HG03064 (cell line): ENCODE data around the gene RNU1-2.
A peak's percentile ranks its signal among the peaks of the same experiment; 100 is the strongest.
"Not testable (repeated sequence)": the region's sequence is repeated elsewhere in the genome, so short reads cannot be mapped to it uniquely, and the experiment has no call there.

Experiments used
- ATAC-seq: cut with Tn5 transposase; IDR thresholded peaks from one replicate; pipeline ENCODE4 v1.9.1; 2021; ENCODE audit warnings: low read depth; ENCODE audit not compliant: unreplicated experiment

The RNU1-2 gene

DNA sequence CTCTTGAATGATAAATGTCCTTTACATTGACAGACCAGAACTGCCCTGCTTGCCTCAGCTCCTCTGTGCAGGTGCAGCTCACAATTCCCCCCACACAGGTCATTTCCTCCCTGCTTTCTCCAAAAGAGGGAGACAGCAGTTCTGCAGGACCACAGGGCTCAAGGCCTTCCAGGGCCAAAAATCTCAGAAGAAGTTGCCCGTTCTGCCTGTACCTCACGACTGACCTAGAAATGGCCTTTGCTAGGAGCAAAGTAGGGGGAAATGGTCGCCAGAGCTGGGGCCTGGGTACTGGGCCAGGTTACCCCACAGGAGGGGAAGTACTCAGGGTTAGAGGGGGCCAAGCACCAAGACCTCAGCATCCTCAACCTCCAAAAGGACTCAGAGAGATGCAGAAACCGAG, 11.1 kb downstream of the RNU1-2 start:
- no peak for ATAC-seq

DNA sequence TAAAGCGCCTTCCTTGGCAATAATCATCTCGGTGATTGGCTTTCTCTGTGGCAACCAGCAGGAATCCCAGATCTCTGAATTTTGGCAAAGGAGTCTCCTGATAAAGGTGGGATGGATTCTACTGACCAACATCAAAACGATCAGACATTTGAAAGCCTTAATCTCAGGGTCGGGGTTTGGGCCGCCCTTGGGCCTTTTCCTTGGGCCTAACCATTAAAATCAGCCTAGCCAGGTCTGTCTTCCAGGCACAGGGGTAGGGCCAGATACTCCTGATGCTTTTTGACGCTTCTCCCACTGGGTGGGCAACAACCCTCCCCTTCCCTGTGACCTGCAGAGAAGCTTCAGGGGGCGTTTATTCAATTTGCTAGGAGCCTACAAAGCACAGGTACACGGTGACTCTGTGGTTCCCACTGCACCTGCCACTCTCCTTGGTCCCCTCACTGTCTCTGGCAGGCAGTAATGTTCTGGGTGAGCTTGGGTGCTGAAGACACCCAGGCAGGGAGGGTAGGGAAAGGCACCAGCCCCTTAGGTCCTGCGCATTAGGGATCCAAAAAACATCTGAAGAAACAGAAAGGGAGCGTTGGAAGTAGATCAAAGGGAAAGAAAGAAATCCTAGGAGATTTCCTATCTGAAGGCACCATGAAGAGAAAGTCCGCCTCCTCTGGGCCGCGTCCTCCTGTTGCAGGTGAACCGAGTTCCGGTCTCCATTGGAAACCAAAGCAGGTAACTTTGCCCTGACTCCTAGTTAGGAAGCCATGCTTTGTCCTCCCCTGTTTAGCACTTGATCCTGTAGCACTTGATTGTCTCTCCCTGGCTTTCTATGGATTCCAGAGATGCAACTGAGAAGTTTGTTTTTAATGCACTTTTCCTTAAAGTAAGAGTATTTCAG, 12.3 kb downstream of the RNU1-2 start:
- ATAC-seq = no peak

DNA sequence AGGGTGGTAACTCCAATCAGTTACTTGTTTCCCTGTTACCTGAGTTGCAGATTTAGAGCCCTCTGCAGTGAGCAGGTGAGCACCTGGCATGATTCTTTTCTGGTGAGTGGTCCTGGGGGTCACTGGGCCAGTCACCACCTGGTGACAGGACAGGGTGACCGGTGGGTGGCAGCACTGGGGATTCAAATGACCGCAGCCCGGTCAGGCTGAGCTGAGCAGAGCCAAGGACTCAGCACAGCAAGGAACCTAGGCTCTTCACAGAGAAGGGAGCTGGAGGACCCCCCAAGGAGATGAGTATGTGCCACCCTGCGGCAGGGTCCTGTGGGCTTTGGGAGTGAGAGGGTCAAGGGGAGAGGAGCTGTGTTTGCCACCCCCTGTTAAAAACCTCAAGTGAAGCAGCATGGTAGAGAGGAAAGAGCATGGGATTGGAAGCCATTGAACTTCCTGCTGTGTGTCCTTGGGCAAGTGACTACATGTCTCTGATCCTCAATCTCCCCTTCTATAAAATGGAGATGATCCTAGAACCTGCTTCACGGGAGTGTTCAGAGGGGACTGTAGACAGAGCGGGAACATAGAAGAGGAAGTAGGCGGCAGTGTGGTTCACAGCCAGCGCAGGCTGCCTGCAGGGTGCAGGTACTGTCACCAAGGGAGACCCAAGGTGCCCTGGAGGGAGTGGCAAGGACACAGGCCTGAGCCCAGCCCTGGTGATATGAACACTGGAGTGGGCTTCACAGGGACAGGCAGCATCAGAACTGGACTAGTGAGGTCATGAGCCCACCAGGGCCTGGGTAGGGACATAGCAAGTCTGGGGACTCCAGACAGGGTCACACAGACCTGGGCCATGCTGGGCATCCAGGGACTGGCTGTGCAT, 16.3 kb downstream of the RNU1-2 start:
- not testable (repeated sequence) for ATAC-seq

DNA sequence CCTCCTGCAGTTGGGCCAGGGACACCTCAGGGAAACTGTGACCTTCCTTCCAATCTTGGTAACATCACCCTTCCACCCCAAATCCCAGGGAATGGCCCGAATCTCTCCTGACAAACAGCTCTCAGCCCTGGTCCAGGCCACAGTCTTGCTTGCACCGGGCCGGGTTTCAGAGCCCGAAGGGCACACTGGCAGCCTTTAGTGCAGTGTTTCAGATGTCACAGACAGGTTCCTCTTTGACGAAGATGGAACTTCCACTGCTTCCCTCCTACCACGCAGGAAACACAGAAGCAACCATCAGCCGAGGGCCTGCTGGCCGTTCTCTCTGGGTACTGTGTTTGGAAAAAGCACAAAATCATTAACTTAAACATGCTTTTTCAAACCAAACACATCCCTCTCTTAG, 17.0 kb downstream of the RNU1-2 start:
- not testable (repeated sequence) for ATAC-seq

DNA sequence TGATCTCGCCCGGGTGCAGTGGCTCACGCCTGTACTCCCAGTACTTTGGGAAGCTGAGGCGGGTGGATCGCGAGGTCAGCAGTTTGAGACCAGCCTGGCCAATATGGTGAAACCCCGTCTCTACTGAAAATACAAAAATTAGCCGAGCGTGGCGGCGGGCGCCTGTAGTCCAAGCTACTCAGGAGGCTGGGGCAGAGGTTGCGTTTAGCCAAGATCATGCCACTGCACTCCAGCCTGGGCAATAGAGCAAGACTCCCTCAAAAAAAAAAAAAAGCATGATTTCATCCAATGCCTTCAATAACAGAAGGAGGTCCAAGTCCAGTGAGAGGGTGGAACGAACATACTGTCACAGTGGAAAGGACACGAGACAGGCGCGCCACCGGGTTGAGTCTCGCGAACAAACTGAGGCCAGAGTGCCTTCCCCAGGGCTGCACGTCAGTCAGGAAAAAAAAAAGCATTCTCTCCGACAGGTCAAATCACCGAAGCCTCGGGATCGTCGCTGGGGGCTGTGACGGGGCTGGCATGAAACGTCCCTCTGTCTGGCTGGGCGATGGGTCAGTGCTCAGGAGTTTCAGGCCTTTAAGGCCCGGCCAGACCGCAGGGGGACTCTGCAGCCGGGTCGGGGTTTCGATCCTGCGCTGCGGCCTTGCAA, 17.5 kb downstream of the RNU1-2 start:
- ATAC-seq = no peak

DNA sequence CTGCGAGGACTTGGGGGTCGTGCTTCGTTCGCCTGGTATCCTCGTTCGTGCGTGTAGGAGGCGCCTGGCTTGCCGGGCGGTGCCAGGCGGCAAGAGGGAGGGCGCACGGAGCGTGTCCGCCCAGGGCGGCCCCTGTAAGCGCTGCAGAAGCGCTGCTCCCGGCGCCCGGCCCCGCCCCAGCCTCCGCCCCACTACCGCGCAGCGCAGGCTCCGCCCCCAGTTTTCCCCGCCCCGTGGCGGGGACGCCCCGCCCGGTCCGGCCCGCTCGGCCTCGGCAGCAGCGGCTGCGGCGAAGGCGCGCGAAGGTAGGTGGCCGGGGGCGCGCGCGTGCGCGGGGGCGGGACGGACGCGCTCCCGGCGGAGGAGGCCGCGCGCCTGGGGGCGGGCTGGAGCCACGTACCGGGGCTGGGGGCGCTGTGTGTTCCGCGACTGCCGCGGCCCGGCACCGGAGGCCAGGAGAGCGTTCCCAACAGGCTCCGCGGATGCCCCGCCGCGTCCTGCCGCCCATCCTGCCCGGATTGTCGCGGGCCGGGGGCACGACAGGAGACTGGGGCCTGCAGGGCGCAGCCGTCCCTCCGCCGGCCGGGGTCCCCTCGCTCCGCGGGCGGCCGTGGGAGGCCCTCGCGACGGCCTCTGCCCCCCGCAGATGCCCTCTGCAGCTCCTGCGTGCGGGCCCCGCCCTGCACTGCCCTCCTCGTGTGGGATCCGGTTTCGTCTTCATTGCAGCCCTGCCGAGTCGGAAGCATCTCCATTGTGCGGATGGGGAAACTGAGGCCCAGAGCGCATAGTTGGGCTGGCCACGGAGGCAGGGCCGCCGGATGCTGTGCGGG, 18.3 kb downstream of the RNU1-2 start:
- ATAC-seq = peak; percentile 84

DNA sequence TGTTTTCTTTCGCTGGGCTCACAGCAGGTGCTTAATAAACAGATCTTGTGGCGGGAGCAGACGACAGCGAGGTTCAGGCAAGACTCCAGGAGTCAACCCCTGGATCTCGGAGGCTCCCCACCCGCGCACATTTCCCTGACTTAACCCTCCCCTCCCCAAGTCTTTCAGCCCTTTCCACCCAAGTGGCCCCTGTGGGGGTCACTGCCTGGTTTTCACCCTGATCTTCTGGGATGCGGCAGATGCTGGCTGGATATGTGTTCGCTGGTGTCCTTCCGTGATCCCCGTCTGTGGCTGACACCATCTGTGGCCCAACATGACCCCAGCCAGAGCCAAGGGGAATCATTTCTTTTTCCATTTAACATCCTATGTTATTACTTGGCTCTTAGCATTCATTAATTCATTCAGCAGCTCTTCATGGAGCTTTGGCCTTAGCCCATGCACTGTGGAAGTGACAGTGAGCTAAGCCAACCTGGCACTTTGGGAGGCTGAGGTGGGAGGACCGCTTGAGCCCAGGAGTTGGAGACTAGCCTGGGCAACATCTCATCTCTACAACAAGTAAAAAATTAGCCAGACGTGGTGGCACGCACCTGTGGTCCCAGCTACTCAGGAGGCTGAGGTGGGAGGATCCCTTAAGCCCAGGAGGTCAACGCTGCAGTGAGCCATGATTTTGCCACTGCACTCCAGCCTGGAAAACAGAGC, 19.3 kb downstream of the RNU1-2 start:
- not testable (repeated sequence) for ATAC-seq

DNA sequence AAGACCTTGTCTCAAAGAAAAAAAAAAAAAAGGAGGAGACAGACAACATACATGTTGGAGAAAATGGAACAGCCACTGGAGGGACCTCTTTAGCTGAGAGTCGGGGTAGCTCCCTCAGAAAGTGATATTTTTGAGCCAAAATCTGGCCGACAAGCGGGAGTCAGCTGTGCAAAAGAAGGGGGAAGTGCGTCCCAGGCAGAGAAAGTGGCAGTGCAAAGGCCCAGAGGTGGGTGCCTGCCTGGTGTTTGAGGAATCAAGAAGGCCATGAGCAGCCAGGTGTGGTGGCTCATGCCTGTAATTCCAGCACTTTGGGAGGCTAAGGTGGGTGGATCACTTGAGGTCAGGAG, 19.8 kb downstream of the RNU1-2 start:
- ATAC-seq = no peak

DNA sequence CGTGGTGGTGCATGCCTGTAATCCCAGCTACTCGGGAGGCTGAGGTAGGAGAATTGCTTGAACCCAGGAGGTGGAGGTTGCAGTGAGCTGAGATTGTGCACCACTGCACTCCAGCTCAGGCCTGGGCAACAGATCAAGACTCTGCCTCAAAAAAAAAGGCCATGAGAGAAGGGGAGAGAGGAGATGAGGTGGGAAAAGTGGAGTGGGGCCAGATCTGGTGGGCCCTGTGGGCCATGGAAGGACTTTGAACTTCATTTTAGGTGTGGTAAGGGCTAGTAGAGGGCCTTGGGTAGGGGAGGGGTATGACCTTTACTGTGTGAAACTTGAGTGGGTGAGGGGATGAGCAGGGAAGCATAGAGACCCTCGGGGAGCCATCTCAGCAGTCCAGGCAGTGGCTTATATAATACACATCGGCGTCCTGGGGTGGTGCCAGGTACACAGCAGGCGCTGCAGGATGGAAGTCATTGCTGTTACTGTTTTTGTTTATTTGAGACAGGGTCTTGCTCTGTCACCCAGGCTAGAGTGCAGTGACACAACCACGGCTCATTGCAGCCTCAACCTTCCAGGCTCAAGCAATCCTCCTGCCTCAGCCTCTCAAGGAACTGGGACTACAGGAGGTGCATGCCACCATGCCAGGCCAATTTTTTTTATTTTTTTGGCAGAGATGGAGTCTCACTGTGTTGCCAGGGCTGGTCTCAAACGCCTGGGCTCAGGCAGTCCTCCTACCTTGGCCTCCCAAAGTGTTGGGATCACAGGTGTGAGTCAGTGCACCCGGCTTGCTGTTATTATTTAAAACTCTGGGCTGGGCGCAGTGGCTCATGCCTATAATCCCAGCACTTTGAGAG, 20.5 kb downstream of the RNU1-2 start:
- ATAC-seq = not testable (repeated sequence)

DNA sequence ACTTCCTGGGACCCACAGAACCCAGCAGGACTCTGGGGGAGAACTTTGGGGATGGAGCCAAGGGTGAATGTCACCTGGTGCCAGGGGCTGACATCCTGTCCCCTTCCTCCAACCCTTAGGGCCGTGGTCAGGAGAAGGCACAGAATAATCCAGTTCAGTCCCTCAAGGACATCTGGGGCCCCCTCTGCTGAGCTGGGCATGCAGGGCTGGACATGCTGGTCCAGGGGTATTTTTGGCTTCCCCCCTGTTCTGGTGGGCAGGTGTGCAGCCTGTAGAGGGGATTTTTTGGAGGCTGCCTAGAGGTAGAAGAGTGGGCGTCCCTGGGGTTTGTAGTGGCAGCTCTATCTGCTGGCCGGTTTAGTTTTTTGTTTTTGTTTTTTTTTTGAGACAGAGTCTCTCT, 22.6 kb downstream of the RNU1-2 start:
- no peak for ATAC-seq

DNA sequence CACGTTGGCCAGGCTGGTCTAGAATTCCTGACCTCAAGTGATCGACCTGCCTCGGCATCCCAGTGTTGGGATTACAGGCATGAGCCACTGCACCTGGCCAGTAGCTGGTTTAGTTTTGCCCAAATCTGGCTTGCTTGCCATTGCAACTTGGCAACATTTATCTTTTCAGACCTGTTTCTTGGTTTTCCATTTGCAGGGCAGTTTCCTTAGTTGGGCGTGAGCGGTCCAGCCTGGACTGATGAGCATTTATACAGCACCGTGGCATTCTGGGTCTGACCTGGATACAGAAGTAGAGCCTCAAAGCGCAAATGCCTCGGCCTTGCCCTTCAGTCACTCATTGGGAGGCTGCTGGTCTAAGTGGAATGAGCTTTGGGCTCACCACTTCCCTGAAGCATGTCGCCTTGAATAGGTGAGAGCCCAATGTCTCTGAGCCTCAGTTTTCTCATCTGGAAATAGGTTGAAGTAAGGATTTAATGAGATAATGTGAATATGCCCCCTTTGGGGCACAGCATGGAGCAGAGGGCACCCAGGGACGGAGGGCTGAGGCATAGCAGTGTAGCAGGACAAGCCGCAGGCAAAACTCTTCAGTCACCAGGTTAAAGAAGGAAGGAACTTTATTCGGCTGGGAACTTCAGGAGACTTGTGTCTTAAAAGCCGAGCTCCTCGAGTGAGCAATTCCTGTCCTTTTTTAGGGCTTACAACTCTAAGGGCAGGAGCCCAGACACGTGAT, 23.3 kb downstream of the RNU1-2 start:
- ATAC-seq = not testable (repeated sequence)

DNA sequence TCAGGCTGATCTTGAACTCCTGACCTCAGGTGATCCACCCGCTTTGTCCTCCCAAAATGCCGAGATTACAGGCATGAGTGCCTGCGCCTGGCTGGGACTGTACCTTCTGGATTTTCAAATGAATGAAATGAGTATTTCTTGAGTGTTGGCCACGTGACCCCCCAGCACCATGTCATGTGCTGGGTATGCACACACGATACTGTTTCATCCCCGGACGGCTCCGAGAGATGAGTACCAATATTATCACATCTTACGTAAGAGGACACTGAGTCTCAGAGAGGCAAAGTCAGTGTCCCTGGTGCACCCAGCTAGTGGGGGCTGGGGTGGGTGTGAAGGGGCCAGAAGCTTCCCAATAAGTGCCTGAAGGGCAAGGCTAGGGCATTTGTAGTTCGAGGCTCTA, 25.2 kb downstream of the RNU1-2 start:
- ATAC-seq = no peak

DNA sequence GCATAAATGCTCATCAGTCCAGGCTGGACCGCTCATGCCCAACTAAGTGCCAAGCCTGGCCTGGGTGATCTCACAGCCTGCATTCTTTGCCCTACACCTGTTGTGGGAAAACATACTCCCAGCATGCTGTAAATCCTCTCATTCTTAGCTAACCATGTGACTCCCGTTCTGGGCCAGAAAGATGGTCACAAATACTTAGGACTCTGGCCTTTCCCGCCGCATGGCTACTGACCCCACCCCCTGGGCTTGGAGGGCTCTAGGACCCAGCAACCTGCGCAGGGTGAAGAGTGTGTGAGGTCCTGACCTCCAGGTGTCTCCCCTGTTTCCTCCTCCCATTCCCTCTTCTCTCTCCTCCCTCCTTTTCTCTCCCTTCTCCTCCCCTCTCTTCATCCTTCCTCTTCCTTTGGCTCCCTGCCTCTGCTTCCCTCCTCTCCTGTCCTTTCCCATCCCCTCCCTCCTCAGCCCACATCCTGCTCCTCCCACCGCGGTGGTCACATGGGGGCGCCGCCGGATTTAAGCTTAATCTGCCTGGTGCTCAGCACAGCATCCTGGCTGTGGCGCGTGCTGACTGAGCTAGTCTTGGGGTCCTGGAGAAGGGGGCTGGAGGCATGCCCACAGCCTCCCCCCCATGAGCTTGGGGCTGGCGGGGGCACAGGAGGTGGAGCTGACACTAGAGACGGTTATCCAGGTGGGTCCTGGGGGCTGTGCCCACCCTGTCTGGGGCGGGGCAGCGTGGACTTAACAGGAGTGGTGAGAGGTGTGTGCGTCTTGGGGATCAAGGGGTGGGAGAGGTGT, 25.8 kb downstream of the RNU1-2 start, which contains the start of gene CROCC:
Gene CROCC (plus strand): TSS at position 541 of the 795 bp plus-strand sequence. CDS start 88 bp downstream, at position 629.
- ATAC-seq = no peak

DNA sequence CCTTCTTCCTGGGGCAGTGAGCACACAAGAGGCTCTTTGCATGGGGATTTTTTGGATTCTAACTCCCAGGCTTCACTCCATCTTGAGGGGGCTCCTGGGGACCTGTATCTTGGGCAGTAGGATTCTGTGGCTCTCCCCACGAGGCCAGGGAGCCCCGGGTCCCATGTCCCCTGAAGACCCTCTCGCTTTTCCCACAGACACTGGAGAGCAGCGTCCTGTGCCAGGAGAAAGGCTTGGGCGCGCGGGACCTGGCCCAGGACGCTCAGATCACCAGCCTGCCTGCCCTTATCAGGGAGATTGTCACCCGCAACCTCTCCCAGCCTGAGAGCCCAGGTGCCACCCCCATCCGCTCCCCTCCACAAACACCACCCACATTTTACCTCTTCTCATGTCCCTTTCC, 26.7 kb downstream of the RNU1-2 start:
- no peak for ATAC-seq

DNA sequence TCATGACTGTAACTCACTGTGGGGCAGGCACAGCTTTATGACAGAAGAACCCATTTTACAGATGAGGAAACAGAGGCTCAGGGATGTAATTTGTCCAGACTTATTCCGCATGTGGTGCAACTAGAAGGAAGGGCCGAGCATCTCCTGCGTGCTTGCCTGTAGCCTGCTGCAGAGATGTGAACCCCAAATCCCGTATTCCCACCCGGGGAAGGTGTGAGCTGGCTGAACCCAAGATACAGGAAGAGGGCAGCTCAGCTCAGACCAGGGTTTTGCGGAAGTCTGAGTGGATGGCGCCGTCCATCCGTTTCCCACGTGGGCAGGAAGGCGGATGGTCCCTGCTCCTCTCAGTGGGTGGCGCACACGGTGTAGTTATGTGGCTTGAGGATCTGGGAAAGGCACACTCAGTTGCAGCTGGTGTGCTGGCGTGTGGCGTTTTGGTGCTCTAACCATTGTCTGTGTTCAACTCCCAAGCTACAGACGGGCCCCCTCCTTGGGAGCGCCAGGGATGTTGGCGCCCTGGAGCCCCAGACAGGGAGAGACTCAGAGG, 27.2 kb downstream of the RNU1-2 start:
- no peak for ATAC-seq

DNA sequence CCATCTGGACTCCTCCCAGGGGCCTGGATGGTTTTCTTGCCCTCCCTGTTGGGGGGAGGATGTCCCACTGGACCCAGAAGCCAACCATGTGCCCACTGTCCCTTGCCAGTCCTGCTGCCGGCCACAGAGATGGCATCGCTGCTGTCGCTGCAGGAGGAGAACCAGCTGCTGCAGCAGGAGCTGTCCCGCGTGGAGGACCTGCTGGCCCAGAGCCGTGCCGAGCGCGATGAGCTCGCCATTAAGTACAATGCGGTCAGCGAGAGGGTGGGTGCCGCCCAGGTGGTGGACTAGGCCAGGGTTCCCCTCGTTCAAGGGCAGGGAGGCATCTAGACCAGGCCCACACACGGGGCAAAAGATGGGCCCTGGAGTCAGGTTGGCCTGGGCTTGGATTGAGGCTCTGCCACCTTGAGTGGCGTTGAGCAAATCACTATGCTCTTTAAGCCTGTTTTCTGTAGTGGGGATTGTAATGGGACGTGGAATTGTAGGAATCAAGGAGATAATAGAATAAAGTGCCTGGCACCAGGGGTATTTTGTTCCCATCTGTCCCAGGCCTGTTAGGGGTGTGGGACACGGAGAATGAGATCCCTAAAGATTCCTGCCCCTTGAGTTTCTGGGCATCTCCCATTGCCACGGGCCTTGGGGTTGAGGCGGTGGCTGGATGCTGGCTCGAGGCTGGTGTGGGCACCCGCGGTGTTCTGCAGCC, 28.6 kb downstream of the RNU1-2 start:
- no peak for ATAC-seq
